Measurements from ENCODE around the gene DOC2A.
A peak's percentile ranks its signal among the peaks of the same experiment; 100 is the strongest.

The DOC2A gene

DNA sequence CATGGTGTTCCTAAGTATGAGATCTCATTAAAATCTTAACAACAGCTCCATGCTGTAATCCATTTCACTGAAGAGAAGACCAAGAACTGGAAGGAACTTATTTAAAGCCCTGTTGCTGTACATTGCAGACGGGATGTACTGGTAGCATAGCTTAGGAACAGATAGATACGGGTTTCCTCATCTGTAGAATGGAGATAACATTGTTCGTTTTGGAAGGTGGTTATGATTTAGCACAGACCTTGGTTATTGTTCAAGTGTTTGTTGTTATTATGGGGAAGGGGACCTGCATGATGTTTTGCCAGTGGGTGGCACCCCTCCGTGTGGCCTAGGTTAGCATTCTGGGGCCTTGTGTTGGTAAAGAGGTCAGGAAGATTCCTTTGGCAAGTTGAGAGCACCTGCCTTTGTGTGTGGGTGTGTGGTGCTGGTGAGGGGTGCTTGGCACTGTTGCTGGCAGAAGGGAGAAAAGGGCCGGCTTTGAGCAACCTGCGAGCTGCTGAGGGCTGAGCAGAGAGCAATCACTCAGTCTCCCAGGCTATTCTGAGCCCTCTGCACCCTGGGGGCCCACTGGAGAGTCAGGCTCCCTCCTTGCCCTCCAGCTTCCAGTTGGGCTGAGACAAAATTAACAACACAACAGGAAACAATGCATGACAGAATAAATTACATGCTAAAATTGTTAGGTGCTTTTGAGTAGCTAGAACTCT lies 34.9 kb downstream of the DOC2A start:
- peaks cover 32 to 63% (median 50%) of the 10 kb centered on the region in 11 experiments for H4K20me1 ChIP-seq
- peak overlapping the region; percentile 96 to 100 (median 99) for H3K4me2 ChIP-seq
- TF ChIP-seq Cebpa-rat (IDR thresholded peaks at IDR 0.05): no peak
- H3K27ac ChIP-seq: peak overlapping the region in 4 of 11 experiments; percentile 1 to 89 (median 66); a peak in 4 of 22 replicates
- H3K27me3 ChIP-seq: no peaks in the 10 kb centered on the region
- peak overlapping the region; percentile 83 to 95 (median 93) for H3K9ac ChIP-seq
- H3K36me3 ChIP-seq: peaks cover 44 to 62% (median 53%) of the 10 kb centered on the region in 11 experiments
- peaks cover 36 to 59% (median 48%) of the 10 kb centered on the region in 10 experiments for H3K4me1 ChIP-seq
- peaks cover 0 to 9% (median 5%) of the 10 kb centered on the region in 11 experiments; a peak in 10 of 22 replicates for H3K9me3 ChIP-seq (replicated peaks in 1 of 11)
- H3K4me3 ChIP-seq: peak overlapping the region; percentile 75 to 99 (median 96)

GRCh38 chr16:29975134-29975538 lies 35.7 kb downstream of the DOC2A start:
- Histone ChIP-seq H3K9me3 (replicated peaks in 1 of 11) (peaks cover 0 to 9% (median 5%) of the 10 kb centered on the region in 11 experiments; a peak in 10 of 22 replicates), H3K36me3 (peaks cover 37 to 60% (median 51%) of the 10 kb centered on the region in 11 experiments), H3K4me3 (peak overlapping the region; percentile 75 to 99 (median 96)), H4K20me1 (peaks cover 32 to 59% (median 50%) of the 10 kb centered on the region in 11 experiments), H3K27ac (peak overlapping the region in 9 of 11 experiments; percentile 79 to 89 (median 84); a peak in 12 of 22 replicates), H3K9ac (peak overlapping the region; percentile 83 to 95 (median 93)), H3K4me2 (peak overlapping the region; percentile 96 to 100 (median 99)), H3K4me1 (peaks cover 36 to 59% (median 48%) of the 10 kb centered on the region in 10 experiments), H3K27me3 (no peaks in the 10 kb centered on the region)
- no peak for TF ChIP-seq Cebpa-rat (IDR thresholded peaks at IDR 0.05)

DNA sequence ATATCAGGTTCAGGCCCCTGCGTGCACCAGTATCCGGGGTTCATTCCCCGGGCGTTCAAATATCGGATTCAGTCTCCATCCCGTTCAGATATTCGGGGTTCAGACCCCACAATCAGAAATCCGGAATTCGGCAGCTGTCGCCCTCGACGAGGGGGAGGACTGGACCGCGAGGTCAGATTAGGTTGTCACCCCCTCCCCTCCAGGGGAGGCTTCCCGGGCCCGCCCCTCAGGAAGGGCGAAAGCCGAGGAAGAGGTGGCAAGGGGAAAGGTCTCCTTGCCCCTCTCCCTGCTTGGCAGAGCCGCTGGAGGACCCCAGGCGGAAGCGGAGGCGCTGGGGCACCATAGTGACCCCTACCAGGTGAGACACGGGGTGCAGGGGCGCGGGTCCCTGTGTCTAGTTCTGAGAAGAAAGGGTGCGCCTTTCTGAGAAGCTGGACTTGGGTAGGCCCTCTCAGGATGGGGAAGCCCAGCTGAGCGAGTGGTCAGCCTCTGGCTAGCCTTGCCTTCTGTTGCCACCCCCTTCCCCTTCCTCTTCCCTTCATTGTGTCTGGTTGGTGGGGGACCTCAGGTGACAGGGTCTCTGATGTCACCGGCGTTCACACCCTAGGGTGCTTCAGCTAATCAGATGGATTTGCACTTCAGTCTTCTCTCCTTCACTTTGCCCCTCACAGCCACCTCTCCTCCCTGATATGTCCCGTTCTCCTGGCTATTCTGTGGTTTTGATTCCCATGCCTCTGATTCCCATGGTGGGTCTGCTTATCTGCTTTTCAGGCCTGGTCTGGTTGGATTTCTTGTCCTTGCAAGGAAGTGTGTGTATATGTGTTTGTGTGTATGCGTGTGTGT lies 36.3 kb downstream of the DOC2A start:
- H3K27ac ChIP-seq: peak overlapping the region; percentile 65 to 89 (median 84)
- TF ChIP-seq Cebpa-rat (IDR thresholded peaks at IDR 0.05): no peak
- H3K4me2 ChIP-seq: peak overlapping the region; percentile 96 to 100 (median 99)
- peaks cover 0 to 9% (median 5%) of the 10 kb centered on the region in 11 experiments; a peak in 10 of 22 replicates for H3K9me3 ChIP-seq (replicated peaks in 1 of 11)
- peak overlapping the region; percentile 75 to 99 (median 96) for H3K4me3 ChIP-seq
- H3K36me3 ChIP-seq: peaks cover 37 to 60% (median 51%) of the 10 kb centered on the region in 11 experiments
- peaks cover 32 to 53% (median 48%) of the 10 kb centered on the region in 11 experiments for H4K20me1 ChIP-seq
- no peaks in the 10 kb centered on the region for H3K27me3 ChIP-seq
- peaks cover 36 to 59% (median 48%) of the 10 kb centered on the region in 10 experiments for H3K4me1 ChIP-seq
- H3K9ac ChIP-seq: peak overlapping the region; percentile 83 to 95 (median 93)

- peak within 1 kb of the TSS; percentile 96 to 100 (median 99) for H3K4me2 ChIP-seq
- H4K20me1 ChIP-seq: peaks cover 32 to 44% (median 41%) of the 10 kb centered on the region in 11 experiments
- H3K9me3 ChIP-seq (replicated peaks in 1 of 11): peaks cover 0 to 9% (median 5%) of the 10 kb centered on the region in 11 experiments; a peak in 10 of 22 replicates
- H3K9ac ChIP-seq: peak within 1 kb of the TSS; percentile 83 to 95 (median 93)
- H3K4me1 ChIP-seq: peaks cover 36 to 56% (median 48%) of the 10 kb centered on the region in 10 experiments
- H3K36me3 ChIP-seq: peaks cover 35 to 60% (median 51%) of the 10 kb centered on the region in 11 experiments
- H3K27me3 ChIP-seq: no peaks in the 10 kb centered on the region
- H3K4me3 ChIP-seq: peak within 1 kb of the TSS; percentile 75 to 99 (median 96)
- H3K27ac ChIP-seq: peak within 1 kb of the TSS; percentile 65 to 89 (median 84)
- TF ChIP-seq Cebpa-rat (IDR thresholded peaks at IDR 0.05): no peak
These were observed 37.2 kb downstream of the DOC2A start, which contains the start of gene TAOK2 for GRCh38 chr16:29973384-29974246. Gene TAOK2, plus strand, starts transcription at chr16:29973868. Its CDS starts 3,905 bp downstream, at chr16:29977773.

DNA sequence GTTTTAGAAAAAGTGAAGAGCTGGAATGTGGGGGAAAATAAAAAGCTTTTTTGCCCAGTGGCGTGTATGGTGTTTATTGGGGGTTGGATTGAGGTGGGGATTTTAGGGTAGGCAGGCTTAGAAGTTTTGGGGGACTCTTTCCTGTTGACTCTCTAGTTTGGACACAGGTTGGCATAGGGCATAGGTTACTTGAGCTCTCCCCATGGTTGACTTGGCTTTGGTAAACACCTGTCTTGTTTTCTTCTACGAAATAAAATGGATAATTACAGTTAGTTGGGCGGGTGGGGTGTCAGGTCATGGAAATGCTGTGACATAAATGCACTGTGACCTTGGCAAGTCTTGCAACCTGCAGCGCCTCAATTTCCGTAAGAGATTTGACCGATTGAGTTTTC lies 37.8 kb downstream of the DOC2A start:
- peak overlapping the region in 5 of 11 experiments; percentile 6 to 61 (median 40); a peak in 7 of 22 replicates for H3K4me2 ChIP-seq
- H3K27me3 ChIP-seq: no peaks in the 10 kb centered on the region
- no peak for TF ChIP-seq Cebpa-rat (IDR thresholded peaks at IDR 0.05)
- H3K27ac ChIP-seq: peak overlapping the region in 8 of 11 experiments; percentile 30 to 63 (median 48); a peak in 12 of 22 replicates
- H4K20me1 ChIP-seq: peaks cover 32 to 38% (median 35%) of the 10 kb centered on the region in 11 experiments
- peaks cover 36 to 50% (median 42%) of the 10 kb centered on the region in 10 experiments for H3K4me1 ChIP-seq
- H3K36me3 ChIP-seq: peaks cover 35 to 60% (median 51%) of the 10 kb centered on the region in 11 experiments
- no peak overlapping the region; a peak in 1 of 22 replicates for H3K9ac ChIP-seq
- H3K9me3 ChIP-seq (replicated peaks in 1 of 11): peaks cover 0 to 9% (median 5%) of the 10 kb centered on the region in 11 experiments; a peak in 10 of 22 replicates
- 0 out of 20 replicates have a peak overlapping the region, but pooled peaks of 1 of the 10 experiments have one; percentile 98 for H3K4me3 ChIP-seq

DNA sequence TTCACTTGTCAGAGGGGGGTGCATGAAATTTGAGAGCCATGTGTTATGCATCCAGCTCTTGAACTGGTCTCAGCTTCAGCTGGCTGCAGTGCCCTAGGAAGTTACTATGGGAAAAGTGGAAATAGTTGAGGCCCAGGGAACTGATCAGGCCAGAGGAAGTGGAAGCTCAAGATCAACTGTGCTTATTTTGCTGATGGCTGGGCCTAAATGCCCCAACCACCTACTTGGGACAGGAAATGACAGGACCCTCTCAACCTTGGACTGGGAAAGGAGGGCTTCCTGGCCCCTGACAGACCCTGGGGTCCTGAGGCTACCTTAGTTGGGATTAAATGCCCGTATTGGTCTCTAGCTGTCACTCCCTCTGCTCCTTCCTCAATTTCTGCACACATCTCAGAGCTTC lies 38.3 kb downstream of the DOC2A start:
- Histone ChIP-seq H3K4me1 (peaks cover 31 to 45% (median 37%) of the 10 kb centered on the region in 10 experiments), H3K27ac (peak overlapping the region in 1 of 11 experiments; percentile 63; a peak in 3 of 22 replicates), H4K20me1 (peaks cover 28 to 33% (median 30%) of the 10 kb centered on the region in 11 experiments), H3K4me3 (no peak overlapping the region), H3K9me3 (replicated peaks in 1 of 11) (peaks cover 0 to 9% (median 5%) of the 10 kb centered on the region in 11 experiments; a peak in 10 of 22 replicates), H3K4me2 (peak overlapping the region in 3 of 11 experiments; percentile 40 to 61 (median 47); a peak in 4 of 22 replicates), H3K36me3 (peaks cover 34 to 60% (median 49%) of the 10 kb centered on the region in 11 experiments), H3K9ac (no peak overlapping the region), H3K27me3 (no peaks in the 10 kb centered on the region)
- TF ChIP-seq Cebpa-rat (IDR thresholded peaks at IDR 0.05): no peak

DNA sequence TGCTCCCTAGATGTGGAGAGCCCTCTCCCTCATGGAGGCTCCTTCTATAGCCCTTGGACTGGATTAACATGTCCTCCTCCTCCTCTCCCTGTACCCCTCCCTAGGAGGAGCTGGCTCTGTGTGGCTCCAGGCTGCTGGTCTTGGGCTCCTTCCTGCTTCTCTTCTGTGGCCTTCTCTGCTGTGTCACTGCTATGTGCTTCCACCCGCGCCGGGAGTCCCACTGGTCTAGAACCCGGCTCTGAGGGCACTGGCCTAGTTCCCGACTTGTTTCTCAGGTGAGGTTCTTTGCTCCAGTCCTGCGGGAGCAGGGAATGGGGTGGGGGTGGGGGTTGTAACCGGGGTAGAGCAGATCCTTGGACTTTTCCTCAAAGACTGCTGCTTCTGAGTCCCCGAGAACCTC lies 39.5 kb downstream of the DOC2A start:
- no peak for TF ChIP-seq Cebpa-rat (IDR thresholded peaks at IDR 0.05)
- Histone ChIP-seq H3K9me3 (replicated peaks in 1 of 11) (peaks cover 0 to 9% (median 5%) of the 10 kb centered on the region in 11 experiments; a peak in 10 of 22 replicates), H3K4me1 (peaks cover 19 to 33% (median 25%) of the 10 kb centered on the region in 10 experiments), H3K27me3 (no peaks in the 10 kb centered on the region), H3K4me2 (no peak overlapping the region), H3K36me3 (peaks cover 33 to 63% (median 48%) of the 10 kb centered on the region in 11 experiments), H3K9ac (no peak overlapping the region), H3K27ac (no peak overlapping the region), H4K20me1 (peaks cover 16 to 21% (median 18%) of the 10 kb centered on the region in 11 experiments), H3K4me3 (no peak overlapping the region)

Data from BLaER1 treated with 17β-estradiol and CSF1 and Interleukin-3, amounts not matched to agents 10 nM and 100 nM (cell line).